IMR-90 (cell line): Measurements from ENCODE around the gene DYNC2H1. TPM values are rescaled to one million over a fixed set of nuclear protein-coding genes. Genes with fewer than 3 reads are reported as not detected.

Experiments used
- ATAC-seq: fragments of 200-7000 bp; cut with Tn5 transposase; 2 replicates; pipeline ENCODE4 v1.9.1; 2020; ENCODE audit warnings: low read depth, mild to moderate bottlenecking, moderate library complexity
- BruUV-seq: library from RNA; stranded (reverse); fragments of 400-500 nt; replicated peaks from 2 replicates; lab custom pipeline; 2021; lab: Mats Ljungman, UMichigan
- CTCF ChIA-PET: fragments of 300-600 bp; formaldehyde crosslinking; extraction: SDS; loops from one replicate; lab custom pipeline; 2021; ENCODE audit warnings: antibody characterized with exemption; lab: Yijun Ruan, JAX
- POLR2A ChIA-PET: fragments of 300-600 bp; sonication (Branson Sonifier 250); formaldehyde crosslinking; loops from one replicate; lab custom pipeline; 2022; ENCODE audit warnings: antibody characterized with exemption; ENCODE audit not compliant: unreplicated experiment; lab: Charles Lee
- DNase-seq: peaks from one replicate; pipeline ENCODE4 v3.0.0; 2013
- H2AFZ ChIP-seq: replicated peaks from 2 replicates; pipeline ENCODE3; 2013; ENCODE audit warnings: low read length, mild to moderate bottlenecking; ENCODE audit not compliant: poor library complexity
- H2AK5ac ChIP-seq: 2 replicates; pipeline ENCODE4 v1.6.1; 2013; ENCODE audit warnings: low read depth, low read length, inconsistent platforms
- H2AK9ac ChIP-seq: replicated peaks from 2 replicates; pipeline ENCODE3; 2013; ENCODE audit warnings: mild to moderate bottlenecking, low read depth, low read length, moderate library complexity; ENCODE audit not compliant: poor library complexity
- H2BK120ac ChIP-seq: 2 replicates; pipeline ENCODE4 v1.6.1; 2013; ENCODE audit warnings: low read depth, low read length, inconsistent platforms
- H2BK15ac ChIP-seq: 3 replicates; pipeline ENCODE4 v1.6.1; 2013; ENCODE audit warnings: low read depth, low read length, inconsistent platforms
- H2BK20ac ChIP-seq: 2 replicates; pipeline ENCODE4 v1.6.1; 2013; ENCODE audit warnings: low read depth, mild to moderate bottlenecking, inconsistent platforms, low read length, moderate library complexity
- H2BK5ac ChIP-seq: 2 replicates; pipeline ENCODE4 v1.6.1; 2013; ENCODE audit warnings: mild to moderate bottlenecking, low read depth, low read length, inconsistent platforms; ENCODE audit not compliant: poor library complexity, severe bottlenecking
- H3K14ac ChIP-seq: replicated peaks from 2 replicates; pipeline ENCODE4 v1.6.1; 2013; ENCODE audit warnings: low read depth, low read length, inconsistent platforms
- H3K18ac ChIP-seq: 2 replicates; pipeline ENCODE4 v1.6.1; 2013; ENCODE audit warnings: low read depth, low read length, control low read depth
- H3K23ac ChIP-seq: 2 replicates; pipeline ENCODE4 v1.6.1; 2013; ENCODE audit warnings: low read depth, low read length, inconsistent platforms
- H3K27ac ChIP-seq: 2 replicates; pipeline ENCODE4 v1.5.1; 2013; ENCODE audit warnings: mild to moderate bottlenecking, control low read depth, low read length; ENCODE audit not compliant: insufficient read depth
- H3K27me3 ChIP-seq: 2 replicates; pipeline ENCODE4 v1.6.1; 2013; ENCODE audit warnings: low read length; ENCODE audit not compliant: control insufficient read depth, insufficient read depth
- H3K36me3 ChIP-seq: 2 replicates; pipeline ENCODE4 v1.6.1; 2013; ENCODE audit warnings: low read length, mixed read lengths; ENCODE audit not compliant: control insufficient read depth, insufficient read depth
- H3K4ac ChIP-seq: 2 replicates; pipeline ENCODE4 v1.6.1; 2013; ENCODE audit warnings: low read depth, low read length, inconsistent platforms
- H3K4me1 ChIP-seq: 2 replicates; pipeline ENCODE4 v1.6.1; 2013; ENCODE audit warnings: low read length, mixed read lengths; ENCODE audit not compliant: control insufficient read depth, insufficient read depth
- H3K4me2 ChIP-seq: 2 replicates; pipeline ENCODE4 v1.6.1; 2013; ENCODE audit warnings: low read depth, mild to moderate bottlenecking, control low read depth, low read length, moderate library complexity
- H3K4me3 ChIP-seq: 2 replicates; pipeline ENCODE4 v1.5.1; 2013; ENCODE audit warnings: low read depth, mild to moderate bottlenecking, control low read depth, low read length, moderate library complexity; ENCODE audit not compliant: insufficient read depth
- H3K56ac ChIP-seq: 2 replicates; pipeline ENCODE4 v1.6.1; 2013; ENCODE audit warnings: low read length, inconsistent platforms; ENCODE audit not compliant: insufficient read depth; ENCODE audit errors: extremely low read depth
- H3K79me1 ChIP-seq, 2 experiments: 2 replicates each; pipeline ENCODE4 v1.6.1; 2013; ENCODE audit warnings: low read length in 2 of 2, inconsistent platforms in 1 of 2, low read depth in 1 of 2
- H3K9ac ChIP-seq: 2 replicates; pipeline ENCODE4 v1.6.1; 2013; ENCODE audit warnings: low read depth, low read length, control low read depth
- H3K9me1 ChIP-seq: 2 replicates; pipeline ENCODE4 v1.6.1; 2013; ENCODE audit warnings: low read length, inconsistent platforms; ENCODE audit not compliant: insufficient read depth
- H3K9me3 ChIP-seq: 2 replicates; pipeline ENCODE4 v1.6.1; 2013; ENCODE audit warnings: low read length; ENCODE audit not compliant: control insufficient read depth, insufficient read depth
- H4K20me1 ChIP-seq: 2 replicates; pipeline ENCODE4 v1.6.1; 2013; ENCODE audit warnings: low read length, inconsistent platforms; ENCODE audit not compliant: insufficient read depth
- H4K5ac ChIP-seq: 2 replicates; pipeline ENCODE4 v1.6.1; 2013; ENCODE audit warnings: mild to moderate bottlenecking, low read depth, low read length, control low read depth
- H4K8ac ChIP-seq, 2 experiments: 2 replicates each; pipeline ENCODE4 v1.6.1; 2013; ENCODE audit warnings: low read depth in 2 of 2, low read length in 2 of 2, control low read depth in 1 of 2, inconsistent platforms in 1 of 2
- H4K91ac ChIP-seq: 2 replicates; pipeline ENCODE4 v1.6.1; 2013; ENCODE audit warnings: low read depth, low read length, inconsistent platforms; ENCODE audit not compliant: insufficient read depth
- CHD1 ChIP-seq: IDR thresholded peaks from 2 replicates; pipeline ENCODE4 v1.6.1; 2012; ENCODE audit warnings: low read depth, low read length, improper control_type of control experiment
- MAFK ChIP-seq: IDR thresholded peaks from 2 replicates; pipeline ENCODE4 v1.6.1; 2012; ENCODE audit warnings: low read depth, low read length, improper control_type of control experiment
- MAZ ChIP-seq: IDR thresholded peaks from 2 replicates; pipeline ENCODE4 v1.6.1; 2012; ENCODE audit warnings: low read depth, mild to moderate bottlenecking, low read length, improper control_type of control experiment, moderate library complexity, borderline replicate concordance
- WGBS, 2 experiments: methylation state at CpG; one replicate each; pipeline versions ENCODE4 v1.1.5 to v1.1.7; 2013; ENCODE audit warnings: missing lambda C conversion rate in 2 of 2; ENCODE audit not compliant: insufficient read length in 1 of 2; ENCODE audit errors: extremely low coverage in 2 of 2; 5-methylcytosine and 5-hydroxymethylcytosine counted together
- dilution Hi-C: fragments of 300-500 bp; cut with HindIII; formaldehyde crosslinking; loops from one replicate; pipeline ENCODE4 v1.14.3; 2018; ENCODE audit warnings: low sequenced_read_pairs; ENCODE audit not compliant: unreplicated experiment
- in situ Hi-C: fragments of 300-500 bp; cut with MboI; formaldehyde crosslinking; loops from 3 replicates; pipeline ENCODE4 v1.14.3; 2019; ENCODE audit warnings: low sequenced_read_pairs, inconsistent platforms, mixed read lengths
- intact Hi-C: fragments of 100-400 bp; cut with micrococcal nuclease; formaldehyde crosslinking; loops from 2 replicates; pipeline ENCODE4 v1.10.0; 2022
- polyA plus RNA-seq, 3 experiments: library from polyadenylated mRNA; depleted of rRNA; stranded (reverse); fragments of >200 nt; gene quantifications; 2 replicates each; pipeline ENCODE4 v1.2.3, GENCODE V29; 2012; ENCODE audit warnings: low replicate concordance in 1 of 3
- total RNA-seq: library from RNA; depleted of rRNA; stranded (reverse); fragments of >200 nt; gene quantifications from 2 replicates; pipeline ENCODE4 v1.2.3, GENCODE V29; 2012
- TF ChIP-seq, protein P1 (sequence below): fragments of 150-350 bp; IDR thresholded peaks from 2 replicates; pipeline ENCODE4 v1.6.1; 2017; ENCODE audit warnings: mild to moderate bottlenecking, antibody characterized with exemption, low read length, low read depth
- TF ChIP-seq, protein P2 (sequence below): conservative IDR thresholded peaks from 2 replicates; pipeline ENCODE4 v1.5.1; 2012; ENCODE audit warnings: mild to moderate bottlenecking, low read depth, low read length, improper control_type of control experiment

Gene DYNC2H1
- total and polyA plus RNA-seq, 2 of the 4 experiments (the other 2 are of a cell fraction) = 5.7 to 21.0 TPM

DNA sequence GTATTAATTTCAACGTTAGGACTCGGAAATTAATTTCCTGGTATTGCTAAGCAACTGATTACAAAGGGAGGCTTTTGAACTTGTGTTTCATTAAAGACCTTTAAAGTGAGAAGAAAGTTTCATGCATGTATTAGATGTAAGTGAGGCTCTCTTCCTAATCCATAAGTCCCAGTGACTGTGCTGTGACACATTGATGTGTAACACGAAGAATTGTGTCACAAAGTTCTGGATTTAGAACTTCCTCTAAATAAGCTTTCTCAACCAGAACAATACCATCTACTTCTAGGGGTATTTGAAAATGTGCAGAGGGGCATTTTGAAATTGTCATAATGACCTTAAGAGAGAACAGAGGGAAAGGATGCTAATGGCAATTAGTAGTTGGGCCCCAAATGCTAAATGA, 31.7 kb upstream of the DYNC2H1 start:
- H3K36me3 ChIP-seq = peaks cover 23% of the 10 kb centered on the region
- H3K4ac ChIP-seq = no peak overlapping the region
- H3K27me3 ChIP-seq = no peaks in the 10 kb centered on the region
- ChIA-PET POLR2A (no interaction called here), CTCF (no interaction called here)
- no peak overlapping the region for H2AK5ac ChIP-seq
- no peak overlapping the region for H2AFZ ChIP-seq
- no peak overlapping the region for H4K5ac ChIP-seq
- H2BK5ac ChIP-seq = no peak overlapping the region
- intact Hi-C loops = no loop called here
- no peaks in the 10 kb centered on the region for H3K9me3 ChIP-seq
- TF ChIP-seq MAZ (no peak), MAFK (no peak), CHD1 (no peak)
- TF ChIP-seq, protein P1, sequence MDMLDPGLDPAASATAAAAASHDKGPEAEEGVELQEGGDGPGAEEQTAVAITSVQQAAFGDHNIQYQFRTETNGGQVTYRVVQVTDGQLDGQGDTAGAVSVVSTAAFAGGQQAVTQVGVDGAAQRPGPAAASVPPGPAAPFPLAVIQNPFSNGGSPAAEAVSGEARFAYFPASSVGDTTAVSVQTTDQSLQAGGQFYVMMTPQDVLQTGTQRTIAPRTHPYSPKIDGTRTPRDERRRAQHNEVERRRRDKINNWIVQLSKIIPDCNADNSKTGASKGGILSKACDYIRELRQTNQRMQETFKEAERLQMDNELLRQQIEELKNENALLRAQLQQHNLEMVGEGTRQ = no peak
- TF ChIP-seq, protein P2, sequence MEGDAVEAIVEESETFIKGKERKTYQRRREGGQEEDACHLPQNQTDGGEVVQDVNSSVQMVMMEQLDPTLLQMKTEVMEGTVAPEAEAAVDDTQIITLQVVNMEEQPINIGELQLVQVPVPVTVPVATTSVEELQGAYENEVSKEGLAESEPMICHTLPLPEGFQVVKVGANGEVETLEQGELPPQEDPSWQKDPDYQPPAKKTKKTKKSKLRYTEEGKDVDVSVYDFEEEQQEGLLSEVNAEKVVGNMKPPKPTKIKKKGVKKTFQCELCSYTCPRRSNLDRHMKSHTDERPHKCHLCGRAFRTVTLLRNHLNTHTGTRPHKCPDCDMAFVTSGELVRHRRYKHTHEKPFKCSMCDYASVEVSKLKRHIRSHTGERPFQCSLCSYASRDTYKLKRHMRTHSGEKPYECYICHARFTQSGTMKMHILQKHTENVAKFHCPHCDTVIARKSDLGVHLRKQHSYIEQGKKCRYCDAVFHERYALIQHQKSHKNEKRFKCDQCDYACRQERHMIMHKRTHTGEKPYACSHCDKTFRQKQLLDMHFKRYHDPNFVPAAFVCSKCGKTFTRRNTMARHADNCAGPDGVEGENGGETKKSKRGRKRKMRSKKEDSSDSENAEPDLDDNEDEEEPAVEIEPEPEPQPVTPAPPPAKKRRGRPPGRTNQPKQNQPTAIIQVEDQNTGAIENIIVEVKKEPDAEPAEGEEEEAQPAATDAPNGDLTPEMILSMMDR = no peak
- DNase-seq (no peak), ATAC-seq (no peak)
- H4K8ac ChIP-seq = no peak overlapping the region
- peaks cover 16 to 43% of the 10 kb centered on the region in 2 experiments for H3K79me1 ChIP-seq
- dilution Hi-C loops = no loop called here
- no peak overlapping the region for H3K23ac ChIP-seq
- no peak overlapping the region for H3K56ac ChIP-seq
- H4K91ac ChIP-seq = no peak overlapping the region
- no peak overlapping the region for H3K14ac ChIP-seq
- no peak overlapping the region for H3K4me2 ChIP-seq
- in situ Hi-C loops = no loop called here
- H3K4me1 ChIP-seq = no peaks in the 10 kb centered on the region
- BruUV-seq = no TSS peak
- no peak overlapping the region for H2BK15ac ChIP-seq
- no peaks in the 10 kb centered on the region for H3K9me1 ChIP-seq
- H2BK20ac ChIP-seq = no peak overlapping the region
- WGBS, 2 experiments = no CpG with 5 or more reads among the region's 3 CpGs
- no peak overlapping the region for H3K18ac ChIP-seq
- H4K20me1 ChIP-seq = peaks cover 7% of the 10 kb centered on the region; the same call in 1 of the 2 replicates
- no peak overlapping the region for H3K9ac ChIP-seq
- no peak overlapping the region for H3K4me3 ChIP-seq
- H3K27ac ChIP-seq = no peak overlapping the region
- H2AK9ac ChIP-seq = no peak overlapping the region
- H2BK120ac ChIP-seq = no peak overlapping the region
